Skeletal muscle satellite cell (primary cell): ENCODE results near the gene PLXND1. TPM values are rescaled to one million over a fixed set of nuclear protein-coding genes. Genes with fewer than 3 reads are reported as not detected.
A peak's percentile ranks its signal among the peaks of the same experiment; 100 is the strongest.
"Not testable (repeated sequence)": the region's sequence is repeated elsewhere in the genome, so short reads cannot be mapped to it uniquely, and the experiment has no call there.

Experiments used
- H3K27me3 ChIP-seq: 2 replicates; pipeline ENCODE4 v1.7.0; 2013; ENCODE audit warnings: low read length; ENCODE audit not compliant: control insufficient read depth, insufficient read depth
- H3K36me3 ChIP-seq: 2 replicates; pipeline ENCODE4 v1.7.0; 2013; ENCODE audit warnings: mild to moderate bottlenecking, control low read depth, low read length; ENCODE audit not compliant: insufficient read depth
- H3K4me1 ChIP-seq: 2 replicates; pipeline ENCODE4 v1.7.0; 2013; ENCODE audit warnings: low read length; ENCODE audit not compliant: control insufficient read depth, insufficient read depth
- H3K4me2 ChIP-seq: 2 replicates; pipeline ENCODE4 v1.7.0; 2013; ENCODE audit warnings: mild to moderate bottlenecking, low read length
- H3K4me3 ChIP-seq: 2 replicates; pipeline ENCODE4 v1.7.0; 2013; ENCODE audit warnings: low read length
- H3K9ac ChIP-seq: 2 replicates; pipeline ENCODE4 v1.7.0; 2013; ENCODE audit warnings: mild to moderate bottlenecking, low read depth, low read length, moderate library complexity
- H3K9me3 ChIP-seq: replicated peaks from 2 replicates; pipeline ENCODE4 v1.7.0; 2013; ENCODE audit warnings: mild to moderate bottlenecking, control low read depth, low read length
- total RNA-seq: library from RNA; depleted of rRNA; stranded (reverse); fragments of >200 nt; gene quantifications from 2 replicates; pipeline ENCODE4 v1.2.3, GENCODE V29; 2012; rRNA removed

Gene PLXND1
- 41.7 and 52.2 TPM in 2 replicates for total RNA-seq

GRCh38 chr3:129606636-129607390, at the start of gene PLXND1:
PLXND1 (minus strand) TSS chr3:129606676; CDS start chr3:129606639, 37 bp downstream.
- Histone ChIP-seq H3K9me3 (no peaks in the 10 kb centered on the region), H3K27me3 (no peaks in the 10 kb centered on the region), H3K36me3 (peaks cover 3% of the 10 kb centered on the region), H3K9ac (peak within 1 kb of the TSS; percentile 77), H3K4me2 (peak within 1 kb of the TSS; percentile 98), H3K4me1 (peaks cover 74% of the 10 kb centered on the region), H3K4me3 (peak within 1 kb of the TSS; percentile 89)

GRCh38 chr3:129655291-129655700, 48.8 kb upstream of the PLXND1 start:
- peaks cover 7% of the 10 kb centered on the region for H3K36me3 ChIP-seq
- peaks cover 59% of the 10 kb centered on the region for H3K4me1 ChIP-seq
- no peaks in the 10 kb centered on the region for H3K27me3 ChIP-seq
- no peaks in the 10 kb centered on the region for H3K9me3 ChIP-seq
- no peak overlapping the region for H3K4me2 ChIP-seq
- H3K4me3 ChIP-seq = no peak overlapping the region
- no peak overlapping the region for H3K9ac ChIP-seq

GRCh38 chr3:129654131-129654530, 47.7 kb upstream of the PLXND1 start:
- Histone ChIP-seq H3K4me2 (no peak overlapping the region), H3K4me1 (peaks cover 65% of the 10 kb centered on the region), H3K36me3 (peaks cover 7% of the 10 kb centered on the region), H3K9me3 (no peaks in the 10 kb centered on the region), H3K9ac (no peak overlapping the region), H3K27me3 (no peaks in the 10 kb centered on the region), H3K4me3 (no peak overlapping the region)

- Histone ChIP-seq H3K27me3 (no peaks in the 10 kb centered on the region), H3K9me3 (no peaks in the 10 kb centered on the region), H3K9ac (no peak overlapping the region), H3K4me3 (no peak overlapping the region), H3K36me3 (peaks cover 7% of the 10 kb centered on the region), H3K4me2 (no peak overlapping the region), H3K4me1 (peaks cover 63% of the 10 kb centered on the region)
Measured at GRCh38 chr3:129653019-129653418, 46.5 kb upstream of the PLXND1 start.

GRCh38 chr3:129651435-129652202, 45.1 kb upstream of the PLXND1 start:
- Histone ChIP-seq H3K9me3 (no peaks in the 10 kb centered on the region), H3K36me3 (peaks cover 7% of the 10 kb centered on the region), H3K4me3 (peak overlapping the region; percentile 13), H3K9ac (peak overlapping the region; percentile 48), H3K4me2 (peak overlapping the region; percentile 42), H3K4me1 (peaks cover 49% of the 10 kb centered on the region), H3K27me3 (no peaks in the 10 kb centered on the region)

- peaks cover 45% of the 10 kb centered on the region for H3K4me1 ChIP-seq
- no peak overlapping the region for H3K4me3 ChIP-seq
- H3K4me2 ChIP-seq = peak overlapping the region; percentile 64
- H3K9me3 ChIP-seq = no peaks in the 10 kb centered on the region
- peak overlapping the region; percentile 44 for H3K9ac ChIP-seq
- no peaks in the 10 kb centered on the region for H3K27me3 ChIP-seq
- H3K36me3 ChIP-seq = peaks cover 7% of the 10 kb centered on the region
Measured at GRCh38 chr3:129650256-129650872, 43.9 kb upstream of the PLXND1 start.

GRCh38 chr3:129648391-129648790, 41.9 kb upstream of the PLXND1 start:
- H3K9me3 ChIP-seq = no peaks in the 10 kb centered on the region
- H3K4me3 ChIP-seq = no peak overlapping the region
- peaks cover 3% of the 10 kb centered on the region for H3K36me3 ChIP-seq
- no peak overlapping the region for H3K4me2 ChIP-seq
- H3K27me3 ChIP-seq = no peaks in the 10 kb centered on the region
- peaks cover 33% of the 10 kb centered on the region for H3K4me1 ChIP-seq
- H3K9ac ChIP-seq = no peak overlapping the region

GRCh38 chr3:129645286-129645685, 38.8 kb upstream of the PLXND1 start:
- Histone ChIP-seq H3K27me3 (no peaks in the 10 kb centered on the region), H3K4me3 (no peak overlapping the region)

GRCh38 chr3:129644836-129645235, 38.4 kb upstream of the PLXND1 start:
- Histone ChIP-seq H3K4me2 (no peak overlapping the region), H3K4me3 (no peak overlapping the region), H3K27me3 (no peaks in the 10 kb centered on the region), H3K36me3 (no peaks in the 10 kb centered on the region), H3K9me3 (no peaks in the 10 kb centered on the region), H3K4me1 (peaks cover 2% of the 10 kb centered on the region), H3K9ac (no peak overlapping the region)

More at GRCh38 chr3:129645286-129645685, 38.8 kb upstream of the PLXND1 start:
- no peaks in the 10 kb centered on the region for H3K9me3 ChIP-seq
- H3K4me1 ChIP-seq = peaks cover 6% of the 10 kb centered on the region
- H3K9ac ChIP-seq = no peak overlapping the region
- no peak overlapping the region for H3K4me2 ChIP-seq
- no peaks in the 10 kb centered on the region for H3K36me3 ChIP-seq

GRCh38 chr3:129641567-129642260, 35.2 kb upstream of the PLXND1 start:
- H3K4me1 ChIP-seq, H3K4me3 ChIP-seq, H3K9me3 ChIP-seq, H3K9ac ChIP-seq, H3K36me3 ChIP-seq, H3K27me3 ChIP-seq, H3K4me2 ChIP-seq: not testable (repeated sequence)

GRCh38 chr3:129640985-129641384, 34.5 kb upstream of the PLXND1 start:
- not testable (repeated sequence) for H3K9me3 ChIP-seq, H3K4me1 ChIP-seq, H3K9ac ChIP-seq, H3K4me2 ChIP-seq, H3K27me3 ChIP-seq, H3K36me3 ChIP-seq, H3K4me3 ChIP-seq
